Keratinocyte (primary cell): ENCODE measurements around the gene CPED1. TPM values are rescaled to one million over a fixed set of nuclear protein-coding genes. Genes with fewer than 3 reads are reported as not detected.

Experiments
- DNase-seq: peaks from one replicate; pipeline ENCODE4 v3.0.0-alpha.2; 2011; ENCODE audit warnings: low read depth, missing footprints, low spot score
- FAIRE-seq: peaks from 2 replicates; lab custom pipeline; 2011; peaks lifted over from hg19 to GRCh38; lab: Jason Lieb, UNC
- H2AFZ ChIP-seq: 2 replicates; pipeline ENCODE4 v1.6.0; 2012; ENCODE audit warnings: low read length, control low read depth, inconsistent platforms; ENCODE audit not compliant: control insufficient read depth
- H3K27ac ChIP-seq: 2 replicates; pipeline ENCODE4 v1.5.1; 2011; ENCODE audit warnings: low read length; ENCODE audit not compliant: control insufficient read depth, insufficient read depth
- H3K27me3 ChIP-seq: 3 replicates; pipeline ENCODE4 v1.6.0; 2011; ENCODE audit warnings: low read length; ENCODE audit not compliant: control insufficient read depth, insufficient read depth; ENCODE audit errors: extremely low read depth
- H3K36me3 ChIP-seq, 2 experiments: 2 replicates in 1 of 2; 3 replicates in 1 of 2; pipeline ENCODE4 v1.5.1; 2011; ENCODE audit warnings: low read length in 2 of 2, mild to moderate bottlenecking in 1 of 2; ENCODE audit not compliant: control insufficient read depth in 2 of 2, insufficient read depth in 2 of 2; ENCODE audit errors: extremely low read depth in 1 of 2
- H3K4me1 ChIP-seq: 3 replicates; pipeline ENCODE4 v1.5.1; 2011; ENCODE audit warnings: low read length; ENCODE audit not compliant: control insufficient read depth, insufficient read depth; ENCODE audit errors: extremely low read depth
- H3K4me2 ChIP-seq: 3 replicates; pipeline ENCODE4 v1.6.0; 2011; ENCODE audit warnings: low read depth, low read length; ENCODE audit not compliant: control insufficient read depth, insufficient read depth; ENCODE audit errors: extremely low read depth
- H3K4me3 ChIP-seq, 3 experiments: fragments of 200-600 bp in 1 of 3; sonication (generic) in 1 of 3; 2 replicates in 2 of 3; 3 replicates in 1 of 3; pipeline ENCODE4 v1.5.1; 2011 to 2016; ENCODE audit warnings: low read length in 3 of 3, mild to moderate bottlenecking in 3 of 3, control low read depth in 2 of 3, inconsistent platforms in 1 of 3, low read depth in 1 of 3, mixed read lengths in 1 of 3, mixed run types in 1 of 3, moderate library complexity in 1 of 3; ENCODE audit not compliant: control insufficient read depth in 2 of 3, insufficient read depth in 2 of 3; ENCODE audit errors: extremely low read depth in 1 of 3
- H3K79me2 ChIP-seq: 2 replicates; pipeline ENCODE4 v1.6.0; 2012; ENCODE audit warnings: low read length; ENCODE audit not compliant: control insufficient read depth, insufficient read depth
- H3K9ac ChIP-seq: 3 replicates; pipeline ENCODE4 v1.6.0; 2011; ENCODE audit warnings: low read length; ENCODE audit not compliant: control insufficient read depth, insufficient read depth; ENCODE audit errors: extremely low read depth
- H3K9me1 ChIP-seq: 3 replicates; pipeline ENCODE4 v1.6.0; 2011; ENCODE audit warnings: low read length; ENCODE audit not compliant: control insufficient read depth, insufficient read depth; ENCODE audit errors: extremely low read depth
- H3K9me3 ChIP-seq: 2 replicates; pipeline ENCODE4 v1.5.1; 2012; ENCODE audit warnings: low read depth, low read length; ENCODE audit not compliant: control insufficient read depth
- H4K20me1 ChIP-seq: 3 replicates; pipeline ENCODE4 v1.6.0; 2011; ENCODE audit warnings: low read length; ENCODE audit not compliant: control insufficient read depth, insufficient read depth; ENCODE audit errors: extremely low read depth
- EZH2 ChIP-seq: IDR thresholded peaks from one replicate; pipeline ENCODE4 v1.6.1; 2012; ENCODE audit warnings: inconsistent platforms, mild to moderate bottlenecking, low read length, moderate library complexity
- dilution Hi-C: fragments of 300-500 bp; cut with MboI; formaldehyde crosslinking; loops from one replicate; pipeline ENCODE4 v1.7.0; 2020; ENCODE audit warnings: low sequenced_read_pairs; ENCODE audit not compliant: extremely low pct_ligation_motif_present
- polyA plus RNA-seq, 5 experiments: library from polyadenylated mRNA; depleted of rRNA in 3 of 5; stranded (reverse) in 3 of 5; stranded (forward) in 1 of 5; unstranded in 1 of 5; fragments of >200 nt; gene quantifications; 1 replicate in 1 of 5; 2 replicates in 3 of 5; 3 replicates in 1 of 5; pipeline versions ENCODE4 v1.2.1 to v1.2.3, GENCODE V29; 2011 to 2012; ENCODE audit warnings: missing spikeins in 2 of 5, low read depth in 1 of 5, low replicate concordance in 1 of 5
- TF ChIP-seq, protein P1 (sequence below), 3 experiments: IDR thresholded peaks in 1 of 3; conservative IDR thresholded peaks in 1 of 3; optimal IDR thresholded peaks in 1 of 3; 2 replicates in 2 of 3; 3 replicates in 1 of 3; pipeline versions ENCODE3 to v1.5.1; 2011; ENCODE audit warnings: low read length in 3 of 3, mild to moderate bottlenecking in 3 of 3, moderate library complexity in 2 of 3, control low read depth in 1 of 3, inconsistent platforms in 1 of 3; ENCODE audit not compliant: insufficient read depth in 2 of 3; ENCODE audit errors: extremely low read depth in 1 of 3

CPED1 gene
- polyA plus RNA-seq, 1 donor (not counting 4 experiments of a cell fraction or from before 2014, with no cell fraction given), result 0.62 TPM

DNA sequence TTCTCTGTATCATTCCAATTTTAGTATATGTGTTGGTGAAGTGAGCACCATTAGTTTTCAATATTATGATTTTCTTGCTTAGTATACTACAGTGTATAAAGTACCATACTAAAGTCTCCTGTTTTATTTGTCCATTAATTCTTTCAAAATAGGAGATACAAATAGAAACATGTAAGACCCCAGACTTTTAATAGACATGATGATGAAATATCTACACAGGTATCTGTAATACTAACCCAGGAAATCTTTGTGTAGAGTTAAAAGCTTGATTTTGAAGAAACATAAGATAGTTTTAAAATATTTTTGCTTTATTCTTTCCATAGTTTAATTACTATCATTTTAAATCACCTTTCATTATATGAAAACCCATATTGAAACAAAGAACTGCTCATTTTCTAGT lies 206.5 kb downstream of the CPED1 start:
- Histone ChIP-seq H3K27me3 (no peaks in the 10 kb centered on the region), H3K27ac (no peak overlapping the region), H3K4me2 (no peak overlapping the region), H3K9me1 (no peaks in the 10 kb centered on the region), H3K36me3 (no peaks in the 10 kb centered on the region), H4K20me1 (no peaks in the 10 kb centered on the region), H3K79me2 (no peaks in the 10 kb centered on the region), H3K9ac (no peak overlapping the region), H2AFZ (no peak overlapping the region), H3K9me3 (no peaks in the 10 kb centered on the region), H3K4me3 (no peak overlapping the region), H3K4me1 (no peaks in the 10 kb centered on the region)
- dilution Hi-C loops, result no loop called here
- TF ChIP-seq, protein P1, sequence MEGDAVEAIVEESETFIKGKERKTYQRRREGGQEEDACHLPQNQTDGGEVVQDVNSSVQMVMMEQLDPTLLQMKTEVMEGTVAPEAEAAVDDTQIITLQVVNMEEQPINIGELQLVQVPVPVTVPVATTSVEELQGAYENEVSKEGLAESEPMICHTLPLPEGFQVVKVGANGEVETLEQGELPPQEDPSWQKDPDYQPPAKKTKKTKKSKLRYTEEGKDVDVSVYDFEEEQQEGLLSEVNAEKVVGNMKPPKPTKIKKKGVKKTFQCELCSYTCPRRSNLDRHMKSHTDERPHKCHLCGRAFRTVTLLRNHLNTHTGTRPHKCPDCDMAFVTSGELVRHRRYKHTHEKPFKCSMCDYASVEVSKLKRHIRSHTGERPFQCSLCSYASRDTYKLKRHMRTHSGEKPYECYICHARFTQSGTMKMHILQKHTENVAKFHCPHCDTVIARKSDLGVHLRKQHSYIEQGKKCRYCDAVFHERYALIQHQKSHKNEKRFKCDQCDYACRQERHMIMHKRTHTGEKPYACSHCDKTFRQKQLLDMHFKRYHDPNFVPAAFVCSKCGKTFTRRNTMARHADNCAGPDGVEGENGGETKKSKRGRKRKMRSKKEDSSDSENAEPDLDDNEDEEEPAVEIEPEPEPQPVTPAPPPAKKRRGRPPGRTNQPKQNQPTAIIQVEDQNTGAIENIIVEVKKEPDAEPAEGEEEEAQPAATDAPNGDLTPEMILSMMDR (optimal IDR thresholded peaks at IDR 0.05 in 1 of 3, IDR thresholded peaks at IDR 0.05 in 1 of 3, conservative IDR thresholded peaks at IDR 0.05 in 1 of 3; ENCODE audit: extremely low read depth in 1 of 3, insufficient read depth in 2 of 3, low read length in 3 of 3), result no peak
- TF ChIP-seq EZH2, result no peak
- FAIRE-seq (no peak), DNase-seq (no peak)

DNA sequence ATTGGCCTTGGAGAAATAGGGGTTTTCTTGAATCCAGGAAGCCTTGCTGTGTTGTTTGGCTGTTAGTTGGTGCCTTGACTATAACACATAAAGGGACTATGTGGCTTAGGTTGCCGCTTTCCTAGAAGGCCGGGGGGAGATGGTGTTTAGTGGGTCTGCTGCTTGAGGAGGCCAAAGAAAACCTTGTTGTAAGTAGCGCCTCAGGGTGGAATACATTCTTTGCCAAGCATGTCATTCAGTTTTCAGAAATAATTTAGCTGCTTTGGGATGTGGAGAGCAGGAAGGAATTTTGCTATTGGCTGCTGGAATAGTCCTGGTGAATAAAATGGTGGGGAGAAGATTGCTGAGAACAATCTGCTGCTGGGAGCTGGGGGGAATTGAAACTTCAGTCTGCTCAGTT lies 207.4 kb downstream of the CPED1 start:
- peak overlapping the region; percentile 31 for H2AFZ ChIP-seq
- no peak for FAIRE-seq

More for the DNA sequence above, 207.4 kb downstream of the CPED1 start:
- TF ChIP-seq, protein P1 (optimal IDR thresholded peaks at IDR 0.05 in 1 of 3, IDR thresholded peaks at IDR 0.05 in 1 of 3, conservative IDR thresholded peaks at IDR 0.05 in 1 of 3; ENCODE audit: extremely low read depth in 1 of 3, insufficient read depth in 2 of 3, low read length in 3 of 3), result no peak
- no peak for TF ChIP-seq EZH2
- no peaks in the 10 kb centered on the region for H4K20me1 ChIP-seq
- H3K27ac ChIP-seq, result no peak overlapping the region
- H3K79me2 ChIP-seq, result no peaks in the 10 kb centered on the region
- no peaks in the 10 kb centered on the region for H3K9me1 ChIP-seq
- no peak overlapping the region for H3K4me2 ChIP-seq
- dilution Hi-C loops, result no loop called here
- H3K4me3 ChIP-seq, result no peak overlapping the region
- no peaks in the 10 kb centered on the region for H3K36me3 ChIP-seq
- no peak for DNase-seq
- no peak overlapping the region for H3K9ac ChIP-seq
- H3K27me3 ChIP-seq, result no peaks in the 10 kb centered on the region
- no peaks in the 10 kb centered on the region for H3K4me1 ChIP-seq
- no peaks in the 10 kb centered on the region for H3K9me3 ChIP-seq
